ENCODE data around the gene UHRF2.
"Not testable (repeated sequence)": the region's sequence is repeated elsewhere in the genome, so short reads cannot be mapped to it uniquely, and the experiment has no call there.

UHRF2 gene

GRCh38 chr9:6441269-6441668, 28.3 kb downstream of the UHRF2 start:
- Histone ChIP-seq H3K27ac (ENCODE audit: insufficient read depth in 1 of 2, low read depth in 1 of 2, low read length in 2 of 2, poor library complexity in 1 of 2, severe bottlenecking in 2 of 2) (no peak overlapping the region), H3K36me3 (ENCODE audit: control insufficient read depth in 4 of 4, insufficient read depth in 4 of 4, low read length in 3 of 4) (peaks cover 9 to 22% (median 17%) of the 10 kb centered on the region in 4 experiments), H3K4me1 (ENCODE audit: control extremely low read depth in 1 of 4, control insufficient read depth in 4 of 4, insufficient read depth in 4 of 4, low read length in 3 of 4) (peaks cover 2 to 10% (median 4%) of the 10 kb centered on the region in 4 experiments), H3K9me3 (ENCODE audit: control extremely low read depth in 1 of 5, control insufficient read depth in 4 of 5, insufficient read depth in 2 of 5, low read depth in 1 of 5, low read length in 4 of 5) (no peaks in the 10 kb centered on the region), H3K4me3 (ENCODE audit: control insufficient read depth in 1 of 7, extremely low read depth in 1 of 7, insufficient read depth in 4 of 7, low read depth in 2 of 7, low read length in 6 of 7) (no peak overlapping the region), H3K27me3 (replicated peaks in 2 of 5; ENCODE audit: control insufficient read depth in 4 of 5, insufficient read depth in 5 of 5, low read length in 4 of 5) (no peaks in the 10 kb centered on the region)
- DNase-seq = no peak
- CTCF ChIA-PET = interaction anchor here (1.2 to 1.4 kb wide), 2 partner anchors 8 to 10 kb away, joined by 4 to 6 read pairs; no protein-coding TSS in a partner anchor
- no CpG with 5 or more reads among the region's 1 CpG for WGBS (ENCODE audit: insufficient coverage)
- POLR2A ChIA-PET = no interaction called here

DNA sequence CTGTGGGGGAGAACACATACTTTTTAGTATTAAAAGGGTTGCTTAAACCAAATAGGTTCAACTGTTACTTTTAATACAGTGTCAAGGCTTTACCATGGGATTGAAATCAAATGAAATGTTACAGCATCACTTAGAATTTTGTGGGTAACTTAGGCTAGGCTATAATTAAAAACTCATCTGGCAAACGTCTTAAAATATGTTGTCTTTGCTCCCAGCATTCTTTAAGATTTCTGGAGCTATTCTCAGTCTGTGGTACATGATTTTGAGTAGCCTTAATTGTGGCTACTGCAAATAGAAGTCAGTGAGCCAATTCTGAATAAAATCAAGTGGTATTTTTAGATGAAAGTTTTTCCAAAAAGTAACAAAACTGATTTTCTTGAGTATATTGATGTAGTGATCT, 30.7 kb downstream of the UHRF2 start:
- Histone ChIP-seq H3K4me1 (ENCODE audit: control extremely low read depth in 1 of 4, control insufficient read depth in 4 of 4, insufficient read depth in 4 of 4, low read length in 3 of 4) (peaks cover 2 to 10% (median 4%) of the 10 kb centered on the region in 4 experiments), H3K4me3 (ENCODE audit: control insufficient read depth in 1 of 7, extremely low read depth in 1 of 7, insufficient read depth in 4 of 7, low read depth in 2 of 7, low read length in 6 of 7) (no peak overlapping the region), H3K9me3 (ENCODE audit: control extremely low read depth in 1 of 5, control insufficient read depth in 4 of 5, insufficient read depth in 2 of 5, low read depth in 1 of 5, low read length in 4 of 5) (no peaks in the 10 kb centered on the region), H3K27ac (ENCODE audit: insufficient read depth in 1 of 2, low read depth in 1 of 2, low read length in 2 of 2, poor library complexity in 1 of 2, severe bottlenecking in 2 of 2) (peak overlapping the region in 1 of 2 experiments; percentile 52), H3K27me3 (replicated peaks in 2 of 5; ENCODE audit: control insufficient read depth in 4 of 5, insufficient read depth in 5 of 5, low read length in 4 of 5) (no peaks in the 10 kb centered on the region), H3K36me3 (ENCODE audit: control insufficient read depth in 4 of 4, insufficient read depth in 4 of 4, low read length in 3 of 4) (peaks cover 9 to 23% (median 13%) of the 10 kb centered on the region in 4 experiments)
- DNase-seq = no peak
- ChIA-PET POLR2A (no interaction called here), CTCF (interaction anchor here (1.0 kb wide), 2 partner anchors 10 to 17 kb away, joined by 5 to 6 read pairs; no protein-coding TSS in a partner anchor)
- WGBS (ENCODE audit: insufficient coverage) = 83% methylated on average over 1 of the region's 1 CpG

DNA sequence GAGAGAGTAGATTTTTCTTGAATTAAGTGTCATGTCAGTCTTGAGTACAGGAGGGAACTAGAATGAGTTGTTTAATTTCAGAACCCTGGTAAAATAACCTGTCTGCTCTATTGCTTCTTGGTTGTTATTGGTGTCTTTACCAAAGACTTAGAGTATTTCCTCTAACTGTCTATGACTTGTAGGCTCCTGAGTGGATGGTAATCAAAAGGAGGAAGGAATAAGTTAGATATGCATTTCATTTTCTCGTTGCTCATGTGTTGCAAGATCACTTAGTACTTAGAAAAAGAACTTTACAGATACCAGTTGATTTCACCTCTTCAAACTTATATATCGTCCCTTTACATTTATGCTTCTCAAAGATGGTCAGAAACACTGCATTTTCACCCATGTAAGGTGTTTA, 31.1 kb downstream of the UHRF2 start:
- Histone ChIP-seq H3K27ac (ENCODE audit: insufficient read depth in 1 of 2, low read depth in 1 of 2, low read length in 2 of 2, poor library complexity in 1 of 2, severe bottlenecking in 2 of 2) (peak overlapping the region in 1 of 2 experiments; percentile 52), H3K9me3 (ENCODE audit: control extremely low read depth in 1 of 5, control insufficient read depth in 4 of 5, insufficient read depth in 2 of 5, low read depth in 1 of 5, low read length in 4 of 5) (no peaks in the 10 kb centered on the region), H3K4me1 (ENCODE audit: control extremely low read depth in 1 of 4, control insufficient read depth in 4 of 4, insufficient read depth in 4 of 4, low read length in 3 of 4) (peaks cover 2 to 10% (median 4%) of the 10 kb centered on the region in 4 experiments), H3K36me3 (ENCODE audit: control insufficient read depth in 4 of 4, insufficient read depth in 4 of 4, low read length in 3 of 4) (peaks cover 10 to 23% (median 14%) of the 10 kb centered on the region in 4 experiments), H3K4me3 (ENCODE audit: control insufficient read depth in 1 of 7, extremely low read depth in 1 of 7, insufficient read depth in 4 of 7, low read depth in 2 of 7, low read length in 6 of 7) (no peak overlapping the region), H3K27me3 (replicated peaks in 2 of 5; ENCODE audit: control insufficient read depth in 4 of 5, insufficient read depth in 5 of 5, low read length in 4 of 5) (no peaks in the 10 kb centered on the region)
- peak; percentile 8 to 56 (median 42) for DNase-seq
- no CpG with 5 or more reads among the region's 2 CpGs for WGBS (ENCODE audit: insufficient coverage)
- ChIA-PET CTCF (interaction anchor here (1.1 to 1.9 kb wide), 2 partner anchors 11 to 29 kb away, joined by 3 to 7 read pairs; no protein-coding TSS in a partner anchor), POLR2A (no interaction called here)

DNA sequence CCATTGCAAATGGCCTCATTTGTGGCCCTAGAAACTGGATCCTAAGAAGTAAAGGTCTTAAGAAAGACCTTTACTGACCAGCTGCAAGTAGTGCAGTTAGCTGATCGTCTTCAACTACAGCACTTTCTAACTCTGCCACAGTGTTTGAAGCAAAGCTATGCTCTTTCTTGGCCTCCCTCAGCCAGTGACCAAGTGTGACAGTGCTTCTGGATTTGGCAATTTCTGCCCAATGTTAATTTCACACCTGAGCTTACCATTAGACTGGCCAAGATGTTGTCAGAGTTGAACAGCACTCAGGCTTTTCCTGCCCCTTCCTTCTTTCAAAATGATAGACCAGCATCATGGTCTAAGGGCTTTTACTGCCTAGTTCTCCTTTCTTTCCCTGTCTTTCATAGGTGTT, 36.1 kb downstream of the UHRF2 start:
- ChIA-PET POLR2A (no interaction called here), CTCF (interaction anchor here (1.7 kb wide), 1 partner anchor 9 kb away, joined by 4 read pairs; no protein-coding TSS in a partner anchor)
- Histone ChIP-seq H3K27me3 (replicated peaks in 2 of 5; ENCODE audit: control insufficient read depth in 4 of 5, insufficient read depth in 5 of 5, low read length in 4 of 5) (no peaks in the 10 kb centered on the region), H3K4me1 (ENCODE audit: control extremely low read depth in 1 of 4, control insufficient read depth in 4 of 4, insufficient read depth in 4 of 4, low read length in 3 of 4) (peaks cover 0 to 6% (median 2%) of the 10 kb centered on the region in 4 experiments), H3K4me3 (ENCODE audit: control insufficient read depth in 1 of 7, extremely low read depth in 1 of 7, insufficient read depth in 4 of 7, low read depth in 2 of 7, low read length in 6 of 7) (no peak overlapping the region), H3K9me3 (ENCODE audit: control extremely low read depth in 1 of 5, control insufficient read depth in 4 of 5, insufficient read depth in 2 of 5, low read depth in 1 of 5, low read length in 4 of 5) (no peaks in the 10 kb centered on the region), H3K27ac (ENCODE audit: insufficient read depth in 1 of 2, low read depth in 1 of 2, low read length in 2 of 2, poor library complexity in 1 of 2, severe bottlenecking in 2 of 2) (no peak overlapping the region), H3K36me3 (ENCODE audit: control insufficient read depth in 4 of 4, insufficient read depth in 4 of 4, low read length in 3 of 4) (peaks cover 2 to 14% (median 11%) of the 10 kb centered on the region in 4 experiments)
- 100% methylated on average over 1 of the region's 1 CpG for WGBS (ENCODE audit: insufficient coverage)
- no peak for DNase-seq

GRCh38 chr9:6449645-6450044, 36.6 kb downstream of the UHRF2 start:
- CTCF ChIA-PET = interaction anchor here (1.7 kb wide), 1 partner anchor 9 kb away, joined by 4 read pairs; no protein-coding TSS in a partner anchor
- no peak overlapping the region for H3K27ac ChIP-seq (ENCODE audit: insufficient read depth in 1 of 2, low read depth in 1 of 2, low read length in 2 of 2, poor library complexity in 1 of 2, severe bottlenecking in 2 of 2)
- peaks cover 2 to 15% (median 11%) of the 10 kb centered on the region in 4 experiments for H3K36me3 ChIP-seq (ENCODE audit: control insufficient read depth in 4 of 4, insufficient read depth in 4 of 4, low read length in 3 of 4)
- POLR2A ChIA-PET = no interaction called here
- no peaks in the 10 kb centered on the region for H3K4me1 ChIP-seq (ENCODE audit: control extremely low read depth in 1 of 4, control insufficient read depth in 4 of 4, insufficient read depth in 4 of 4, low read length in 3 of 4)
- H3K27me3 ChIP-seq (replicated peaks in 2 of 5; ENCODE audit: control insufficient read depth in 4 of 5, insufficient read depth in 5 of 5, low read length in 4 of 5) = no peaks in the 10 kb centered on the region
- H3K4me3 ChIP-seq (ENCODE audit: control insufficient read depth in 1 of 7, extremely low read depth in 1 of 7, insufficient read depth in 4 of 7, low read depth in 2 of 7, low read length in 6 of 7) = no peak overlapping the region
- no peaks in the 10 kb centered on the region for H3K9me3 ChIP-seq (ENCODE audit: control extremely low read depth in 1 of 5, control insufficient read depth in 4 of 5, insufficient read depth in 2 of 5, low read depth in 1 of 5, low read length in 4 of 5)
- no peak for DNase-seq

DNA sequence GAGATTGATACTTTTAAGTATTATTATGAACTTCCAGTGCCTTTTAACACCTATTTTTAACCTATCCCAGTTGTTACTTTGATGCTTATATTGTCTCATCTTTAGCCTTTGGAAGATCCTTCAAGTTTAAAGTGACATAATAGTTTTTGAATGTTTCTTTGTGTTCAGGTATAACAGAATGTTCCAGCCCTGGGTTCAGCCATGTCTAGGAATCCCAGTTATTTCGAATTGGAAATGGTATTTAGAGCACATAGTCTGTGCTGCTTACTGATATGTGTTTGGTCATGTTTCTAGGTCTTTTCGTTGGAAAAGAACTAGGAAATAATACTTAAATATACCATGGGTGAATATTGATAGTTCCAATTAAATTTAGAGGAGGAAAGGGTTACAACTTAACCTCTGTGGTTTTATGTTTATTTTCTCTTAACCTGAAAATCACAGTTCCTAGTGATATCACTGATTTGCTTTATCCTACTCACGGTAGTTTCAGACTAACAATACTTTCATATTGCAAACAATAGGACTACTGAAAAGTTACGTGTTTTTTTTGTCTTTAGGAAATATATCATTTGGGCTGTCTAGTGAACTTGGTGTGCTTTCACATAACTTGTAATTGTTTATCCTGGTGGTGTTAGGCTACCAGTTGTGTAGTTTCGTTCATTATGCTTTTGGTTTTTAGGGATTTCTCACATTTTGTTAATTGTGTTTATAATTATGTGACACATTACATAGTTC, 37.8 kb downstream of the UHRF2 start:
- Histone ChIP-seq H3K4me1 (ENCODE audit: control extremely low read depth in 1 of 4, control insufficient read depth in 4 of 4, insufficient read depth in 4 of 4, low read length in 3 of 4) (no peaks in the 10 kb centered on the region), H3K27ac (ENCODE audit: insufficient read depth in 1 of 2, low read depth in 1 of 2, low read length in 2 of 2, poor library complexity in 1 of 2, severe bottlenecking in 2 of 2) (no peak overlapping the region), H3K27me3 (replicated peaks in 2 of 5; ENCODE audit: control insufficient read depth in 4 of 5, insufficient read depth in 5 of 5, low read length in 4 of 5) (no peaks in the 10 kb centered on the region), H3K9me3 (ENCODE audit: control extremely low read depth in 1 of 5, control insufficient read depth in 4 of 5, insufficient read depth in 2 of 5, low read depth in 1 of 5, low read length in 4 of 5) (peaks cover 0 to 6% (median 0%) of the 10 kb centered on the region in 5 experiments), H3K4me3 (ENCODE audit: control insufficient read depth in 1 of 7, extremely low read depth in 1 of 7, insufficient read depth in 4 of 7, low read depth in 2 of 7, low read length in 6 of 7) (no peak overlapping the region), H3K36me3 (ENCODE audit: control insufficient read depth in 4 of 4, insufficient read depth in 4 of 4, low read length in 3 of 4) (peaks cover 5 to 14% (median 11%) of the 10 kb centered on the region in 4 experiments)
- DNase-seq = no peak
- CTCF ChIA-PET = no interaction called here
- no CpG with 5 or more reads among the region's 5 CpGs for WGBS (ENCODE audit: insufficient coverage)
- POLR2A ChIA-PET = interaction anchor here (0.8 kb wide), 1 partner anchor 19 kb away, joined by 3 read pairs; no protein-coding TSS in a partner anchor

- DNase-seq; H3K4me1 ChIP-seq (ENCODE audit: control extremely low read depth in 1 of 4, control insufficient read depth in 4 of 4, insufficient read depth in 4 of 4, low read length in 3 of 4); H3K4me3 ChIP-seq (ENCODE audit: control insufficient read depth in 1 of 7, extremely low read depth in 1 of 7, insufficient read depth in 4 of 7, low read depth in 2 of 7, low read length in 6 of 7); H3K27ac ChIP-seq (ENCODE audit: insufficient read depth in 1 of 2, low read depth in 1 of 2, low read length in 2 of 2, poor library complexity in 1 of 2, severe bottlenecking in 2 of 2); H3K36me3 ChIP-seq (ENCODE audit: control insufficient read depth in 4 of 4, insufficient read depth in 4 of 4, low read length in 3 of 4); H3K9me3 ChIP-seq (ENCODE audit: control extremely low read depth in 1 of 5, control insufficient read depth in 4 of 5, insufficient read depth in 2 of 5, low read depth in 1 of 5, low read length in 4 of 5); H3K27me3 ChIP-seq (replicated peaks in 2 of 5; ENCODE audit: control insufficient read depth in 4 of 5, insufficient read depth in 5 of 5, low read length in 4 of 5): not testable (repeated sequence)
- POLR2A ChIA-PET = interaction anchor here (0.7 kb wide), 1 partner anchor 17 kb away, joined by 3 read pairs; no protein-coding TSS in a partner anchor
- CTCF ChIA-PET = interaction anchor here (2.6 kb wide), 1 partner anchor 10 kb away, joined by 7 read pairs; no protein-coding TSS in a partner anchor
- WGBS (ENCODE audit: insufficient coverage) = 100% methylated on average over 1 of the region's 4 CpGs
Measured at GRCh38 chr9:6455292-6455691, 42.3 kb downstream of the UHRF2 start.
